Osteocyte (in vitro differentiated cells): ENCODE measurements around the gene RAB11FIP5. TPM values are rescaled to one million over a fixed set of nuclear protein-coding genes. Genes with fewer than 3 reads are reported as not detected.

Experiments used
- DNase-seq: peaks from one replicate; pipeline ENCODE4 v3.0.0; 2021; ENCODE audit warnings: mixed read lengths; ENCODE audit not compliant: unreplicated experiment; ENCODE audit errors: extremely low spot score
- H3K27ac Mint-ChIP-seq: one replicate; pipeline ENCODE4 v1.8.0; 2021; ENCODE audit warnings: mild to moderate bottlenecking, mixed read lengths; ENCODE audit not compliant: unreplicated experiment
- H3K27me3 Mint-ChIP-seq: one replicate; pipeline ENCODE4 v1.8.0; 2021; ENCODE audit warnings: mixed read lengths; ENCODE audit not compliant: unreplicated experiment
- H3K36me3 Mint-ChIP-seq: one replicate; pipeline ENCODE4 v1.8.0; 2021; ENCODE audit warnings: mixed read lengths; ENCODE audit not compliant: unreplicated experiment
- H3K4me1 Mint-ChIP-seq: one replicate; pipeline ENCODE4 v1.8.0; 2021; ENCODE audit warnings: mixed read lengths; ENCODE audit not compliant: unreplicated experiment
- H3K4me3 Mint-ChIP-seq: one replicate; pipeline ENCODE4 v1.8.0; 2021; ENCODE audit warnings: mild to moderate bottlenecking, moderate library complexity, mixed read lengths; ENCODE audit not compliant: unreplicated experiment
- H3K9me3 Mint-ChIP-seq: one replicate; pipeline ENCODE4 v1.8.0; 2021; ENCODE audit warnings: mixed read lengths; ENCODE audit not compliant: unreplicated experiment
- CTCF ChIP-seq: fragments of 200-600 bp; sonication (generic); IDR thresholded peaks from 2 replicates; pipeline ENCODE4 v1.5.0; 2021; ENCODE audit warnings: antibody characterized with exemption, mild to moderate bottlenecking, moderate library complexity
- total RNA-seq: library from RNA; stranded (reverse); gene quantifications from 2 replicates; pipeline ENCODE4 v1.2.1, GENCODE V29; 2021

The RAB11FIP5 gene
- total RNA-seq, 1 donor from 2014 or later, result 35.5 TPM

DNA sequence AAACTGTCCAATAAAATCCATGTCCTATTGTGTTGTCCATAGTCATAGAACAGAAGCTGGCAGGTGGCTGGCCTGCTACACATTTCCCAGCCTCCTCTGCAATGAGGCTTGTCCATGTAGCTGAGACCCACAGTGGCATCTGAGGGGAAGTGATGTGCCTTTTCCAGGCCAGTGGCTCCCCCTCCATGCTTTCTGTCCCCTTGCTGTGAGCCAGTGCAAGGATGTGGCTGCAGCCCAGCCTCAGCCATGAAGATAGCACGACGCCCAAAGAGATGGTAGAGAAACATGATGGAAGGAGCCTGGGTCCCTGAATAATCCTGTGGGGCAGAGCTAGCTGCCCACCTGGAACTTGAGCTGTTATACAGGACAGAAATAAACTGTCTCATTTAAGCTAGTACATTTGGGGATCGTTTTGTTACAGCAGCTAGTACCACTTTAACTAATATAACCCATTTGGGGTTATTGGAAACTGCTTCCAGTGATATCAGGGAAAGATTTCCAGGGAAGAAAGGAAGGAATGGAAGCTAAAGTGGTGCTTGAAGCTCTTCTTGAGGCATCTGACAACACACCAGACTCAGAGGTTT, 81.6 kb downstream of the RAB11FIP5 start:
- Mint-ChIP-seq H3K27me3 (no peaks in the 10 kb centered on the region), H3K4me3 (no peak overlapping the region), H3K27ac (no peak overlapping the region), H3K9me3 (no peaks in the 10 kb centered on the region), H3K4me1 (peaks cover 3% of the 10 kb centered on the region), H3K36me3 (peaks cover 5% of the 10 kb centered on the region)
- TF ChIP-seq CTCF, result no peak
- no peak for DNase-seq

DNA sequence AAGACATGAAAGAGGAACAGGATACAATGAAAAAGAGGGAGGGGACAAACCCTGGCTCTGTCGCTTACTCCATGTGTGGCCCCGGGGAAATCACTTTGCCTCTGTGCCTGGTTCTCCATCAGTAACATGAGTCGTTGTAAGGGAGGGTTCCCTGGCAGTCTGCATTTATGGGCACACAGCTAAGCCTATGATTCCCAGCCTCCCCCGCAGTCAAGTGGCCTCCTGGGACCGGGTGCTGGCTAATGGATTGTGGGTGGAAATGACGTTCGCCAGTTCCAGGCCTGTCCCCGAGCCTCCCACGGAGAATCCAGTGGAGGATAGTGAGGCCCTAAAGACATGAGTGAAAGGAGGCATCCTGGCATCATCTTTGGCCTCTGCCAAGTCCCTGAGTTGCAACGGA, 83.9 kb downstream of the RAB11FIP5 start:
- H3K27ac Mint-ChIP-seq, result no peak overlapping the region
- no peak for TF ChIP-seq CTCF
- H3K4me3 Mint-ChIP-seq, result no peak overlapping the region
- H3K27me3 Mint-ChIP-seq, result no peaks in the 10 kb centered on the region
- peaks cover 8% of the 10 kb centered on the region for H3K36me3 Mint-ChIP-seq
- no peak for DNase-seq
- H3K4me1 Mint-ChIP-seq, result peaks cover 3% of the 10 kb centered on the region
- no peaks in the 10 kb centered on the region for H3K9me3 Mint-ChIP-seq

DNA sequence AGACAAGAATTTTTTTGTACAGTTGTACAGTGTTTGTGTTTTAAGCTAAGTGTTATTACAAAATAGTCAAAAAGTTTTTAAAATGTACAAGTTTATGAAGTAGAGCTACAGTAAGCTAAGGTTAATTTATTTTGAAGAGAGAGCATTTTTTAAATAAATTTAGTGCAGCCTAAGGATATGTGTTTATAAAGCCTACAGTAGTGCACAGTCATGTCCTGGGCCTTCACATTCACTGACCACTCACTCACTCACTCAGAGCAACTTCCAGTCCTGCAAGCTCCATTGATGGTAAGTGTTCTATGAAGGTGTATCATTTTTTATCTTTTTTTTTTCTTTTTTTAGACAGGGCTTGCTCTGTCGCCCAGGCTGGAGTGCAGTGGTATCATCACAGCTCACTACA, 85.4 kb downstream of the RAB11FIP5 start:
- no peaks in the 10 kb centered on the region for H3K27me3 Mint-ChIP-seq
- no peak for DNase-seq
- no peak overlapping the region for H3K27ac Mint-ChIP-seq
- TF ChIP-seq CTCF, result no peak
- H3K9me3 Mint-ChIP-seq, result no peaks in the 10 kb centered on the region
- peaks cover 7% of the 10 kb centered on the region for H3K36me3 Mint-ChIP-seq
- H3K4me3 Mint-ChIP-seq, result no peak overlapping the region
- peaks cover 3% of the 10 kb centered on the region for H3K4me1 Mint-ChIP-seq

DNA sequence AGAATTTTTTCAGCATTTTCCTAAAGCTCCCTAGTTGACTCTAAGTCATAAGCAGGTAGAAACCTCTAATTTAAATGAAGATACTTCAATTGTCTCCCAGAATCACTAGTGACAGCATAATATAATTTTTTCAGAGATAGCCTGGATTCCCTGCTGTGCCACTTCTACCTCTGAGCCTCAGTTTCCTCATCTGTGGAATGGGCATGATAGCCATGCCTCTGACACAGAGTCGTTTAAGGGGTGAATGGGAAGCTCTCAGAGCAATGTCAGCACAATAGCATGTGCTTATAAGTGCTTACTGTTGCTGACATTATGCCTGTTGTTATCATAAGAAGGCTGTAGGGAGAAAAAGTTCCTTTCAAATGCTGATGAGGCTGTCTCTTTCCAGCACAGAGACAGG, 89.3 kb downstream of the RAB11FIP5 start:
- Mint-ChIP-seq H3K9me3 (no peaks in the 10 kb centered on the region), H3K4me3 (no peak overlapping the region), H3K27me3 (no peaks in the 10 kb centered on the region), H3K36me3 (peaks cover 6% of the 10 kb centered on the region), H3K4me1 (peaks cover 30% of the 10 kb centered on the region), H3K27ac (no peak overlapping the region)
- DNase-seq, result no peak
- no peak for TF ChIP-seq CTCF

Other genes starting within 250 kb of the RAB11FIP5 start
- gene SPR, start 225.5 kb downstream of the RAB11FIP5 start, total RNA-seq, result 6.2 and 7.1 TPM in 2 replicates
- not detected in 2 replicates for gene EMX1, start 195.4 kb downstream of the RAB11FIP5 start, total RNA-seq
- 9.8 and 12.7 TPM in 2 replicates for gene SFXN5, start 41.2 kb downstream of the RAB11FIP5 start, total RNA-seq
- not detected in 2 replicates for gene NOTO, start 89.6 kb upstream of the RAB11FIP5 start, total RNA-seq
- gene SMYD5, start 101.3 kb upstream of the RAB11FIP5 start, total RNA-seq, result 17.1 and 18.7 TPM in 2 replicates
- gene PRADC1, start 120.3 kb upstream of the RAB11FIP5 start, total RNA-seq, result 15.1 and 17.6 TPM in 2 replicates
- 216 and 231 TPM in 2 replicates for gene CCT7, start 121.4 kb upstream of the RAB11FIP5 start, total RNA-seq
- 1.6 and 2.0 TPM in 2 replicates for gene FBXO41, start 171.5 kb upstream of the RAB11FIP5 start, total RNA-seq
- gene EGR4, start 180.6 kb upstream of the RAB11FIP5 start, total RNA-seq, result not detected in 2 replicates